Measurements from ENCODE around the gene CTNNA2.

CTNNA2 gene

DNA sequence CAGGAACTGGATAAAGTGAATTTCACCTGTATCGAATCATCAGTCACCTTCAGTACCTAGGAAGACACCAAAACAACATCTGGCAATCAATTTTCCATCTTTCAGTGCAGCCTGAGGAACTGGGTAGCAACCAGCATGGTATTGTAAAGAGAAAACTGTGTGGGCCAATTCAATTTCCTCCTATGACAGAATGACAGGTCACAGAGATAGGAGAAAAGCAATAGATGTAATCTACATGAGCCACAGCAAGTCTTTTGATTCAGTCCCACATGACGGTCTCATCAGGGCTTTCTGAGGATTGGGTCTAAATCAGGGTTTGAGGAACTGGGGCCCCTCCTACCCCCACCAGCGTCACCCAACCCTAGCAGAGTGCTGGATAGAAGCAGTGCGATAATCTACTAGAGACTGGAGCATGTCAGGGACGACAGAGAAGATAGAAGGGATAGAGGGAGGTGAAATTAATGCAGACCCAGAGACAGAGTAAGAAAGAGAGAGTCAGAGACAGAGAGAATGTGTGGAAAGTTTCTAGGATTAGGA is 523.0 kb downstream of the CTNNA2 start:
- no peak for DNase-seq (ENCODE audit: low read depth)

DNA sequence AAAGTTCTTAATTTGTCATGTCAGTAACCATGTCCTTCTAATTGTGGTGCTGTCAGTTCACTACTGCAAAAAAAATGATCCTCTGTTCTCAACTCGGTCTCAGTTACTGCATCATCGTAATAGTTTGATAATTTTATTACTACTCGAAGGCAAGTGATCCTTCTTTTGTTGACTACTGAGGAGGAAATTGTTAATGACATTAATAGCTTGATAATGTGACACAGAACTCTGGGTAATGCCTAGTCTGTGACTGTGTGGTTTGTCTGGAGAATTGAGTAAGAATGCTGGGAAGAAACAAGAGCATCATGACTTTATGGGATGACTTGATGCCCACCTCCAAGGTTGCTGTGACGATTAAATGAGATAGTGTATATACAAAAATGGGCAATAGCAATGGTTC is 524.5 kb downstream of the CTNNA2 start:
- no peak for DNase-seq (ENCODE audit: low read depth)

GRCh38 chr2:80040226-80040625 is 527.4 kb downstream of the CTNNA2 start:
- DNase-seq (ENCODE audit: low read depth): no peak

DNA sequence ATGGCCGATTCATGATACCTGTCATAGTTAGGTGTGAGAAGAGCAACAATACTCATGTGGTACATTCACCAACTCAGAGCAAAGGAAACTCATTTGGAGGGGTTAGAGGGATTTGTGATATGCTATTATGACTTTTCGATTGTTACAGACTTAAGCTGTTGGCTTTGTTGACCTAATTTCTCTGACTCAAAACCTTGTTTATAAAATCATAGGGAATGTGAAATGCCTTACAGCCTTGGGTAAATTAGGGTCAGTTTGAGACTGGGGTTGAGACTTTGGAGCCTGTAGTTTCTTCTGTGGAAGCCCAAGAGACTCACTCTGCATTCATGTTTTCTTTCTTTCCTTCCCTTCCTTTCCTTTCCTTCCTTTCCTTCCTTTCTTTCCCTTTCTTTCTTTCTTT is 529.8 kb downstream of the CTNNA2 start:
- DNase-seq (ENCODE audit: low read depth): no peak

- no peak for DNase-seq (ENCODE audit: low read depth)
Measured at GRCh38 chr2:80048296-80048695, 535.4 kb downstream of the CTNNA2 start.

GRCh38 chr2:80050246-80050645 is 537.4 kb downstream of the CTNNA2 start:
- DNase-seq (ENCODE audit: low read depth): no peak

- DNase-seq (ENCODE audit: low read depth): no peak
Measured at GRCh38 chr2:80053522-80054345, 540.9 kb downstream of the CTNNA2 start.

GRCh38 chr2:80054346-80054675 is 541.5 kb downstream of the CTNNA2 start:
- DNase-seq (ENCODE audit: low read depth): no peak

- DNase-seq (ENCODE audit: low read depth): no peak
Measured at GRCh38 chr2:80057956-80058355, 545.1 kb downstream of the CTNNA2 start.

GRCh38 chr2:80058562-80058961 is 545.7 kb downstream of the CTNNA2 start:
- no peak for DNase-seq (ENCODE audit: low read depth)

GRCh38 chr2:80059447-80059846 is 546.6 kb downstream of the CTNNA2 start:
- no peak for DNase-seq (ENCODE audit: low read depth)

GRCh38 chr2:80061881-80062280 is 549.0 kb downstream of the CTNNA2 start:
- DNase-seq (ENCODE audit: low read depth): no peak

- no peak for DNase-seq (ENCODE audit: low read depth)
Measured at GRCh38 chr2:80062298-80062697, 549.4 kb downstream of the CTNNA2 start.

- DNase-seq (ENCODE audit: low read depth): no peak
Measured at GRCh38 chr2:80068038-80068731, 555.3 kb downstream of the CTNNA2 start.

DNA sequence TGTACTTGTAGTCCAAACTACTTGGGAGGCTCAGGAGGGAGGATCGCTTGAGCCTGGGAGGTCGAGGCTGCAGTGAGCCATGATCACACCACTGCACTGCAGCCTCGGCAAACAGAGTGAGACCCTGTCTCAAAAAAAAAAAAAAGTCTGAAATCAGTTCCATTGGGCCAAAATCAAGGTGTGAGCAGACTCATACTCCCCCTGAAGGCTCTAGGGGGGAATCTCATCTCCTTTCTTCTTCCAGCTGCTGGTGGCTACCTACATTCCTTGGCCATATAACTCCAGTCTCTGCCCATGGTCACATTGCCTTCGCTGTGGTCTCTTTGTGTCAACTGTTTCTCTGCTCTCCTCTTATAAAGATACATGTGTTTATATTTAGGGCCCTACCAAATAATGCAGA is 557.7 kb downstream of the CTNNA2 start:
- no peak for DNase-seq (ENCODE audit: low read depth)

DNA sequence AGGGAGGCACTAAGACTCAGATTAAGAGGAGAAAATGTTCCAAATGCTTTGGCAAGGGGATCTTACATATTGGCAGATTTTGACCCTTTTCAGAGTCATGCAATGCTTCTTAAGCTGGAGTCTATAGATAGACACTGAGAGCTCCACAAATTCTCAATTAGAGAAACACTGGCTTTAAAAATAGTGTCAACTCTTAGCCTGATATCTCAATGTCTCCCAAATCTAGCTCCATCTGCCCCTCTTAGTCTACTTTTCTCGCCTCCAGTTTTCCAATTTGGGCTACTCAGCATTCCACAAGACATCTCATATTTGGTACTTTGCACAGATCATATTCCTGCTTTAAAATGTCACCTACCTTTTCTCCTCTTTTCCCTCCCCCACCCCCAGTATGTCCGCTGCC is 559.1 kb downstream of the CTNNA2 start:
- no peak for DNase-seq (ENCODE audit: low read depth)

- DNase-seq (ENCODE audit: low read depth): no peak
Measured at GRCh38 chr2:80073134-80073561, 560.3 kb downstream of the CTNNA2 start.

DNA sequence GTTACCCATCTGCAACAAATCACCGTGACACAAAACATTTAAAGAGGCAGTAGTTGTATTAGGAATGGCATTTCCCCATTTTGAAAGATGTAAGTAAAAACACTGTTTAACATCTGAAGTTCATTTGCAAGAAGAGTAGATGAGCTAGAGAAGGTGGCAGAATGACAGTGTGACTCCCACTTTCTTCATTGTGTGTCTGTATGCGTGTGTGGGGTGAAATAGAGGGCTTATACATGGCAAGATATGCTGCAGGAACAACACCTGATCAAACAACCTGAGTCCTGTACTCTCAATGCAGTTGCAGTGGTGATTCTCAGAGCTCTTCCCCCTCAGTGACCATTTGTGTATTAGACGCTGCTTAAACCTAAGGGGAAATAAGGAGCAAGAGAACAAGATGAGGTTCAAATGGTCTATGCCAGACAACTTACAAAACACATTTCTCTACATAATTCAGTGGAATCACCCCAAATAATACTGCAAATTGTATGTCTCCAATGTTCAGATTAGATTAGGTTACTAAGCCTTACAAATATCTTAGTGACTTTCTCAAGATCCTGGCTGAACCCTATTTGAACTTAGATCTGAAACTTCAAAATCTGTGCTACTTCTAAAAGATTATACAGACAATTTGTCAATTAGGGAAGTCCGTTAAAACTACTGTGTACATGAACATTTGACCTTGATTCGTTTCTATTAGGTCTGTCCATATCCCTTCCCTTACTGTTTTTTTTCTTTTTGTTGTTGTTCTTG is 561.6 kb downstream of the CTNNA2 start:
- DNase-seq (ENCODE audit: low read depth): no peak

GRCh38 chr2:80075719-80076118 is 562.9 kb downstream of the CTNNA2 start:
- no peak for DNase-seq (ENCODE audit: low read depth)

DNA sequence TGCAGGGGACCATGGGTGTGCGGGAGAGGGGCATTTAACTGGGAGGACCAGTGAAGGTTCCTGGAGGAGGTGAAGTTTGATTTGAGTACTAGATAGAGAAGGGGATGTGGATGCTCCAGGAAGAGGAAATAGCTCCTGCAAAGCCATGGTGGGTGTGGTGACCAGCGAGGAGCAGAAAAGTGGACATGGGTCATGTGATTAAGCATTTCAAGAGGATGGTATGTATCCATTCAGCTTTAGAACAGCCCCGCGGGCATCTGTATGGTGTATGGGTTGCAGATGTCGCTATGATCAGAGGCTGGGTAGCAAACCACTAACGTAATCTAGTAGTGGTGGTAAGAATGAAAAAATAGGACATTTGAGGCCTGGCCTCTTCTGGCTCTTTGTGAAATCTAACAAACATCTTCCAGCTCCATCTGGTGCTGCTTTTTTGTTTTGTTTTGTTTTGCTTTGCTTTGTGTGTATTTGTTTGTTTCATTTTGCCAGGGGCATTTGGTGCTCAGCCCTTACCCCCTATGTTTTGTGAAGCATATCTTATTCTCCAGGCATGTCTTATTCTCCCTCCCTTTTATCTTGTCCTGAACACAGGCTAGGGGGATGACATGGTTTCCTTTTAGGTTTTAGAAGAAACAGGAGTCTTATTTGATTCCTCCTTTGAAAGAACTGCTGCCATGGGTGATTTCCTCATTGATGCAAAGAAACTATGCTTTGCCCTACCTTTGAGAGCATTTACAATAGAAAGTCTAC is 565.6 kb downstream of the CTNNA2 start:
- no peak for DNase-seq (ENCODE audit: low read depth)

- DNase-seq (ENCODE audit: low read depth): no peak
Measured at GRCh38 chr2:80080957-80081356, 568.1 kb downstream of the CTNNA2 start.

DNA sequence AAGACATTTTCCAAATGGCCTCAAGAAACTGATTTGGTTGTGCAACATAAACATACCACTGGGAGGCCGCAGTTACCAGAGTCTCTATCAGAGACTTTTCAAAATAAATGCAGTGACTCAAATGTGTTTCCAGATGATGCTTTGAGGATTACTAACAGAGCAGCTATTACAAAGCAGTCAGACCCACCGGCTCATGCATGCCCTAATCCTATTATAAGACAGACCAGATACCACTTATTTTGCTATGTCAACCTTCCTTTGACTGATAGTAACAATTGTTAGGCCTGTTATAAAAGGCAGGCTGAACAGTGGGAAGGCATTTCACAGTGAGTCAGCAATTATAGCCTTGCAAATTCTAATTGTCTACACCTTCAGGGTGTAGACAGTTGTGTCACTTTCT is 574.0 kb downstream of the CTNNA2 start:
- DNase-seq (ENCODE audit: low read depth): no peak

All from stimulated activated CD8-positive, alpha-beta memory T cell treated with anti-CD3 and anti-CD28 coated beads, Interleukin-15, amount 100 ng/mL, for 1 hour (primary cell).